ENCODE results near the gene LRRC59. TPM values are rescaled to one million over a fixed set of nuclear protein-coding genes. Genes with fewer than 3 reads are reported as not detected.
A peak's percentile ranks its signal among the peaks of the same experiment; 100 is the strongest.

The LRRC59 gene
- total and polyA plus RNA-seq, 2 of the 13 experiments (the other 11 are each of a cell fraction or from before 2014, with no cell fraction given) = 87.3 to 222 TPM

- TF ChIP-seq, protein P1, sequence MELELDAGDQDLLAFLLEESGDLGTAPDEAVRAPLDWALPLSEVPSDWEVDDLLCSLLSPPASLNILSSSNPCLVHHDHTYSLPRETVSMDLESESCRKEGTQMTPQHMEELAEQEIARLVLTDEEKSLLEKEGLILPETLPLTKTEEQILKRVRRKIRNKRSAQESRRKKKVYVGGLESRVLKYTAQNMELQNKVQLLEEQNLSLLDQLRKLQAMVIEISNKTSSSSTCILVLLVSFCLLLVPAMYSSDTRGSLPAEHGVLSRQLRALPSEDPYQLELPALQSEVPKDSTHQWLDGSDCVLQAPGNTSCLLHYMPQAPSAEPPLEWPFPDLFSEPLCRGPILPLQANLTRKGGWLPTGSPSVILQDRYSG (CRISPR knock-in tag; IDR thresholded peaks at IDR 0.05) = peak; percentile 86
- TF ChIP-seq SYNCRIP (IDR thresholded peaks at IDR 0.05; ENCODE audit: insufficient read depth, low read depth, low read length) = no peak
- no peak for TF ChIP-seq HOXA9 (CRISPR knock-in tag; IDR thresholded peaks at IDR 0.05; ENCODE audit: borderline replicate concordance)
- peak; percentile 40; the same call in 1 of the 2 replicates for TF ChIP-seq TBX2 (CRISPR knock-in tag; IDR thresholded peaks at IDR 0.05; ENCODE audit: borderline replicate concordance)
- peak; percentile 68; the same call in 1 of the 2 replicates for TF ChIP-seq HOXD1 (CRISPR knock-in tag; IDR thresholded peaks at IDR 0.05)
- TF ChIP-seq, protein P2, sequence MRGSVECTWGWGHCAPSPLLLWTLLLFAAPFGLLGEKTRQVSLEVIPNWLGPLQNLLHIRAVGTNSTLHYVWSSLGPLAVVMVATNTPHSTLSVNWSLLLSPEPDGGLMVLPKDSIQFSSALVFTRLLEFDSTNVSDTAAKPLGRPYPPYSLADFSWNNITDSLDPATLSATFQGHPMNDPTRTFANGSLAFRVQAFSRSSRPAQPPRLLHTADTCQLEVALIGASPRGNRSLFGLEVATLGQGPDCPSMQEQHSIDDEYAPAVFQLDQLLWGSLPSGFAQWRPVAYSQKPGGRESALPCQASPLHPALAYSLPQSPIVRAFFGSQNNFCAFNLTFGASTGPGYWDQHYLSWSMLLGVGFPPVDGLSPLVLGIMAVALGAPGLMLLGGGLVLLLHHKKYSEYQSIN (CRISPR knock-in tag; IDR thresholded peaks at IDR 0.05; ENCODE audit: borderline replicate concordance) = no peak
- TF ChIP-seq THYN1 (CRISPR knock-in tag; IDR thresholded peaks at IDR 0.05; ENCODE audit: borderline replicate concordance, low read depth) = no peak
- TF ChIP-seq GATA4 (IDR thresholded peaks at IDR 0.05; ENCODE audit: borderline replicate concordance, low read depth) = peak; percentile 58; the same call in 1 of the 2 replicates
- TF ChIP-seq, protein P3, sequence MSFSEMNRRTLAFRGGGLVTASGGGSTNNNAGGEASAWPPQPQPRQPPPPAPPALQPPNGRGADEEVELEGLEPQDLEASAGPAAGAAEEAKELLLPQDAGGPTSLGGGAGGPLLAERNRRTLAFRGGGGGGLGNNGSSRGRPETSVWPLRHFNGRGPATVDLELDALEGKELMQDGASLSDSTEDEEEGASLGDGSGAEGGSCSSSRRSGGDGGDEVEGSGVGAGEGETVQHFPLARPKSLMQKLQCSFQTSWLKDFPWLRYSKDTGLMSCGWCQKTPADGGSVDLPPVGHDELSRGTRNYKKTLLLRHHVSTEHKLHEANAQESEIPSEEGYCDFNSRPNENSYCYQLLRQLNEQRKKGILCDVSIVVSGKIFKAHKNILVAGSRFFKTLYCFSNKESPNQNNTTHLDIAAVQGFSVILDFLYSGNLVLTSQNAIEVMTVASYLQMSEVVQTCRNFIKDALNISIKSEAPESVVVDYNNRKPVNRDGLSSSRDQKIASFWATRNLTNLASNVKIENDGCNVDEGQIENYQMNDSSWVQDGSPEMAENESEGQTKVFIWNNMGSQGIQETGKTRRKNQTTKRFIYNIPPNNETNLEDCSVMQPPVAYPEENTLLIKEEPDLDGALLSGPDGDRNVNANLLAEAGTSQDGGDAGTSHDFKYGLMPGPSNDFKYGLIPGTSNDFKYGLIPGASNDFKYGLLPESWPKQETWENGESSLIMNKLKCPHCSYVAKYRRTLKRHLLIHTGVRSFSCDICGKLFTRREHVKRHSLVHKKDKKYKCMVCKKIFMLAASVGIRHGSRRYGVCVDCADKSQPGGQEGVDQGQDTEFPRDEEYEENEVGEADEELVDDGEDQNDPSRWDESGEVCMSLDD (CRISPR knock-in tag; IDR thresholded peaks at IDR 0.05; ENCODE audit: borderline replicate concordance) = peak; percentile 46; the same call in 1 of the 2 replicates
- no peak for TF ChIP-seq PLRG1 (conservative IDR thresholded peaks at IDR 0.05)
- no peak for TF ChIP-seq EP300 (IDR thresholded peaks at IDR 0.05; ENCODE audit: low read depth in 2 of 2, low read length in 2 of 2)
- no peak for TF ChIP-seq EP300 (CRISPR knock-in tag; IDR thresholded peaks at IDR 0.05; ENCODE audit: borderline replicate concordance)
- no peak for TF ChIP-seq ATM (IDR thresholded peaks at IDR 0.05; ENCODE audit: borderline replicate concordance)
- TF ChIP-seq NRL (CRISPR knock-in tag; IDR thresholded peaks at IDR 0.05; ENCODE audit: borderline replicate concordance) = 0 out of 2 replicates have a peak, but pooled peaks have one; percentile 35
- TF ChIP-seq, protein P4, sequence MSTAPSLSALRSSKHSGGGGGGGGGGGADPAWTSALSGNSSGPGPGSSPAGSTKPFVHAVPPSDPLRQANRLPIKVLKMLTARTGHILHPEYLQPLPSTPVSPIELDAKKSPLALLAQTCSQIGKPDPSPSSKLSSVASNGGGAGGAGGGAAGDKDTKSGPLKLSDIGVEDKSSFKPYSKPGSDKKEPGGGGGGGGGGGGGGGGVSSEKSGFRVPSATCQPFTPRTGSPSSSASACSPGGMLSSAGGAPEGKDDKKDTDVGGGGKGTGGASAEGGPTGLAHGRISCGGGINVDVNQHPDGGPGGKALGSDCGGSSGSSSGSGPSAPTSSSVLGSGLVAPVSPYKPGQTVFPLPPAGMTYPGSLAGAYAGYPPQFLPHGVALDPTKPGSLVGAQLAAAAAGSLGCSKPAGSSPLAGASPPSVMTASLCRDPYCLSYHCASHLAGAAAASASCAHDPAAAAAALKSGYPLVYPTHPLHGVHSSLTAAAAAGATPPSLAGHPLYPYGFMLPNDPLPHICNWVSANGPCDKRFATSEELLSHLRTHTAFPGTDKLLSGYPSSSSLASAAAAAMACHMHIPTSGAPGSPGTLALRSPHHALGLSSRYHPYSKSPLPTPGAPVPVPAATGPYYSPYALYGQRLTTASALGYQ (CRISPR knock-in tag; IDR thresholded peaks at IDR 0.05) = peak; percentile 59
- TF ChIP-seq AHR (CRISPR knock-in tag; IDR thresholded peaks at IDR 0.05) = 0 out of 2 replicates have a peak, but pooled peaks have one; percentile 76
- TF ChIP-seq KDM3A (CRISPR knock-in tag; IDR thresholded peaks at IDR 0.05; ENCODE audit: low read depth) = 0 out of 2 replicates have a peak, but pooled peaks have one; percentile 60
- no peak; the same call in 1 of the 2 replicates for TF ChIP-seq RXRA (CRISPR knock-in tag; IDR thresholded peaks at IDR 0.05)
- TF ChIP-seq MED1 (CRISPR knock-in tag; IDR thresholded peaks at IDR 0.05) = peak; percentile 70; the same call in 1 of the 2 replicates
- peak; percentile 52; the same call in 1 of the 2 replicates for TF ChIP-seq TSC22D2 (CRISPR knock-in tag; IDR thresholded peaks at IDR 0.05; ENCODE audit: borderline replicate concordance)
- TF ChIP-seq ZC3H4 (CRISPR knock-in tag; IDR thresholded peaks at IDR 0.05; ENCODE audit: borderline replicate concordance) = no peak
Measured at GRCh38 chr17:50345432-50346312, 51.7 kb downstream of the LRRC59 start, which contains the start of gene XYLT2 (continued).

Data from HepG2 (cell line).